Posterior vena cava (tissue), 2 donors: ENCODE measurements around the gene TK2. TPM values are rescaled to one million over a fixed set of nuclear protein-coding genes. Genes with fewer than 3 reads are reported as not detected.
A peak's percentile ranks its signal among the peaks of the same experiment; 100 is the strongest.

Source experiments
- DNase-seq: peaks from one replicate; pipeline ENCODE4 v3.0.0-alpha.2; 2020; ENCODE audit warnings: low spot score
- intact Hi-C, 2 donors: fragments of 100-400 bp; cut with DNase I; formaldehyde crosslinking; loops; one replicate each; pipeline versions ENCODE4 v1.14.1 to v1.14.2; 2022 to 2023
- total RNA-seq, 2 donors: library from RNA; stranded (reverse); fragmentation: NEBNext Ultra II Directional; extraction: Animal tissue kit (Norgen Biotek cat#: 25700); gene quantifications; one replicate each; pipeline ENCODE4 v1.2.1, GENCODE V29; 2021
- donor health status: DM: yes; HTN: yes; CAD: no.
- donor health status: DM: yes; HTN: yes; CAD: no.

The TK2 gene
- total RNA-seq, 2 donors from 2014 or later = 23.6 to 37.2 TPM

- DNase-seq = no peak
- intact Hi-C loops = no loop called here
Observed at GRCh38 chr16:66551788-66552285, 1.9 kb upstream of the TK2 start.

- DNase-seq = no peak
- intact Hi-C loops = no loop called here
Observed at GRCh38 chr16:66551348-66551759, 1.4 kb upstream of the TK2 start.

- DNase-seq = no peak
- intact Hi-C loops = no loop called here
Observed at GRCh38 chr16:66548868-66549267, 1.1 kb downstream of the TK2 start.

GRCh38 chr16:66548068-66548467 lies 1.9 kb downstream of the TK2 start:
- intact Hi-C loops = no loop called here
- DNase-seq = no peak

- intact Hi-C loops = no loop called here
- DNase-seq = no peak
Observed at GRCh38 chr16:66547101-66547989, 2.6 kb downstream of the TK2 start.

- DNase-seq = no peak
- intact Hi-C loops = no loop called here
Observed at GRCh38 chr16:66544016-66544757, 5.7 kb downstream of the TK2 start.

GRCh38 chr16:66543541-66543940 lies 6.4 kb downstream of the TK2 start:
- intact Hi-C loops = no loop called here
- no peak for DNase-seq

DNA sequence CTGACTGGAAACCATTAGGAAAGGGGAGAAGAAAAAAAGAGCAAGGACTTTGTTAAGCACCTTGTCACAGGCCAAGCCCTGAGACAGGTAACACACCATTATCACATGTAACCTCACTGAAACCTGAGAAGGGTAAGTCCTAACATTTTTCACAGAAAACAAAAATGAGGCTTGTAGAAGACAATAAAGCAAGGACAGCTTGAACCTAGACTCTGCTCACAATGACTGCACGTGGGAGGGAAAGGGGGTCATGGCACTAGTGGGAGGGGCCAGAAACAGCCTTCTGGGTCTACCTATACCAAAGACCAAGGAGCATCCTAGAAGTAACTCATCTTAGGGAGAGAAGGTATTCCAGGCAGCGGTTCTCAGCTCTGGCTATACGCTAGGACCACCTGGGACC lies 7.5 kb downstream of the TK2 start:
- no peak for DNase-seq
- intact Hi-C loops = no loop called here

GRCh38 chr16:66541388-66542355 lies 8.2 kb downstream of the TK2 start:
- no peak for DNase-seq
- intact Hi-C loops = no loop called here

GRCh38 chr16:66539623-66540469 lies 10.1 kb downstream of the TK2 start:
- no peak for DNase-seq
- intact Hi-C loops = no loop called here

DNA sequence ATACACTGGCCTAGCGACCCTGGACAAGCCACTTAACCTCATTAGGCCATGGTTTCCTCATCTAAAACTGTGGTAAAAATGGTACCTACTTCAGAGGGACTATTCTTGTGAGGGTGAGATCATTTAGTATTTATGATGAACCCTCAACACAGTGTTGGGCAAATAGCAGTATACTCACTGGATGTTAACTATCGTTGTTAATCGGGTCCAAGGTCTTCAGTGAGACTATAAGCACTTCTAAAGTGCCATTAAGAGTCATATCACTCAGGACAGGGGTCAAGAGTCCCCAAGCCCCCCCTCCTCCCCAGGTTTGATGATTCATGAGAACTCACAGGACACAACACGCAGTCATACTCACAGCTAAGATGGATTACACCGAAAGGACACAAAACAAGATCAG lies 11.0 kb downstream of the TK2 start:
- intact Hi-C loops = no loop called here
- DNase-seq = no peak

DNA sequence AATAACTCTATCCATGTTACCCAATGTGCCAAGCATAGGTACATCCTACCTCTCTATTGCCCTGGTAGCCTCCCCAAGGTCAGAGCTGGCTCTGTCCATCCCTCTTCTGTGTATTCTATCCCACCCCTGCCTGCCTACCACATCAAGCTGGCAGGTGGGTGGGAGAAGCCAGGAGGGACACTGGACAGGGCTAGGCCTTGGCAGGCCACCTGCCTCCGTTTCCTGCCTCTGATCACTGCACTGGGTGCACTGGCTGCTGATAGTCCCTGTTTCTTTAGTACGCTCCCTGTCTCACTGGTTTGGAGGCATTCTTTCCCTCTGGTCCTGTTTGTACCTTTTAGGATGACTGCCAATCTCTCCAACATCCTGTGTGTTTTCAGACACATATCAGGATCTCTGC lies 12.7 kb downstream of the TK2 start:
- intact Hi-C loops = no loop called here
- DNase-seq = no peak

DNA sequence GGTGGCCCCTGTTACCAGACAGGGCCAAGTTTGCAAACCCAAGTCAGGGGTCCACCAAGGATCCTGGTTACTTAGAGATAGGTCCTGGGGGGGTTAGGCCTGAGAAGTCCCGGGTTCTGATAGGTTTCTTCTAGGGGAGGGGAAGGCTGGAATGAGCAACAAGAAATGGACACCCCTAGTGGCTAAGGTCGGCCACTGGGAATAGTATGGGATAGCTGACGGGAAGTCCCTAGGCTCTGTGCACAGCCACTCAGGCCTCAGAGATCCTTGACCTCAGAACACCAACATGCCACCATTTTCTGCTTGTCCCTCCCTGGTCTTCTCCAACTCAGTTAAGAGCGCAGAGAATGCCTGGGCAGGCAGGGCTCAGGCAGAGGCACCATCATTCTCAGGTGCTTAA lies 13.4 kb downstream of the TK2 start:
- intact Hi-C loops = no loop called here
- DNase-seq = no peak

DNA sequence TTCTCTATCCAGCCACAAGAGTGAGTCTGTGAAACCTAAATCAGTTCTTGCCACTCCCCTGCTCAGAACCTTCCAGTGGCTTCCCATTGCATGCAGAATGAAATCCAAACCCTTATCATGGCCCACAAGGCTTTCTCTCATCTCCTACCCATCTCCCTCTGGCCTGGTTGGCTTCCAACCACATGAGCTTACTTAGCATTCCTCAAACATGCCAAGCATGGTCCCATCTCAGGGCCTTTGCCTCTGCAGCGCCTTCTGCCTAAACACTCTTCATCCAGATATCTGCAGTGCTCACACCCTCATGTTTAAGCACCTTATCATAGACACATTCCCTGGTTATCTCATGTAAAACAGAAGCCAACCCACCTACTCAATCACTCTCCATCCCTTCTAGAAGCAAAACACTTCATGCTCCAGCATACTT lies 15.5 kb downstream of the TK2 start:
- DNase-seq = no peak
- intact Hi-C loops = no loop called here

- no peak for DNase-seq
- intact Hi-C loops = no loop called here
Observed at GRCh38 chr16:66529475-66529874, 20.4 kb downstream of the TK2 start.

DNA sequence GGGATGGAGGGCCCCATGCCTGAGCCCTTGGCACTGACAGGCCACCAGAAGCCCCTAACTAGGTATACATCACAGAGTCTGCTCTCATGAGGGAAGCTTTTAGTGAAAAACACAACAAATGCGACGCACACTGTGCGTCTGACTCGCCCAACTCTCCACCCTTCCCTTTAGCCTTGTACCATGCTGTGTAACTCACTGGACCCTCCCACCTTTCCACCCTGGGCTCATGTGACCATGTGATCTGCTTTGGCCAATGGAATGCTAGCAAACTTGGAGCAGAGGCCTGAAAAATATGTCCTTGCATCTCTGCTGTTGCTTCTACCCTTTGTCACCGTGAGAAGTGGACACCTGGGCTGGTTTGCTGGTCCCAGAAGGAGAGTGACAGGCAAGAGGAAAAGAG lies 21.6 kb downstream of the TK2 start:
- intact Hi-C loops = no loop called here
- no peak for DNase-seq

GRCh38 chr16:66525396-66526180 lies 24.3 kb downstream of the TK2 start:
- intact Hi-C loops = no loop called here
- DNase-seq = peak; percentile 70
